ENCODE measurements around the gene TMIE. TPM values are rescaled to one million over a fixed set of nuclear protein-coding genes. Genes with fewer than 3 reads are reported as not detected.

Gene TMIE
- total RNA-seq, 4 donors from 2014 or later = 0.41 to 2.1 (median 1.6) TPM; not detected in 1

- no peak overlapping the region for H3K27ac ChIP-seq
- H3K9me3 ChIP-seq = no peaks in the 10 kb centered on the region
- no peak overlapping the region for H3K4me3 ChIP-seq
- intact Hi-C loops (cut with DNase I; ENCODE audit: low total_unique reads) = no loop called here
- H3K4me1 ChIP-seq = no peaks in the 10 kb centered on the region
- no peak for DNase-seq
- no peaks in the 10 kb centered on the region for H3K27me3 ChIP-seq
- TF ChIP-seq POLR2A (IDR thresholded peaks at IDR 0.05) (no peak), CTCF (IDR thresholded peaks at IDR 0.05) (no peak)
- no peaks in the 10 kb centered on the region for H3K36me3 ChIP-seq
These were observed 19.8 kb upstream of the TMIE start for GRCh38 chr3:46681387-46681786.

DNA sequence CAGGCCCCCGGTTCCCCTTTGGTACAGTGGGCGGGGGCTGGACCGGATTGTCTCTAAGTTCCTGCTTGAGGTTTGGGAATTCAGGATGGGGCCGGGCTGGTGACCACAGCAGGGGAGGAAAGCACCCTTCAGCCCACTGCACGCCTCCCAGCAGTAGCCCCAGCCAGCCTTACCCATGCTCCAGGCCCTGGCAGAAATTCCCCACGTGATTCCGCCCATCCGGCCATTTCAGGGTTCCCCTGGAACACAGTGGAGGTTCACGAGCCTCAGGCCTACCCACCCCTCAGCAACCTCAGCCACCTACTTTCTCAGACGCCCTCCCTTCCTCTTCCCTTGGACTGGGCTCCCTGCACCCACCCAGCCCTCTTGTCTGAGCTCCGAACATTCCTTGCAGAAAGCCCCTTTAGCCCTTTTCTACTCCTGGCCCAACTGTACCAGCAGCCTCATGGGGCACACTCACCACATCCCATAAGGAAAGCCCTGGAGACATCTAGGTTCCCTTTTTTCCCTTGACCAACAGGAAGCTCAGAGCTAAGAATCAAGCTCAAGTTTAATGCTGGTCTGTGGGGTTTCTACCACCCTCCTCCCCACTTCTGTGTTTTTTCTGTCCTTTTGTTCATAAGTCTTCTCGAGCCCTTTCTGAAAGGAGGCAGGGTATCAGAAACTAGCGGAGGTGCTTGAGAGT is 19.2 kb upstream of the TMIE start:
- intact Hi-C loops (cut with DNase I; ENCODE audit: low total_unique reads) = no loop called here
- DNase-seq = no peak
- no peaks in the 10 kb centered on the region for H3K27me3 ChIP-seq
- TF ChIP-seq POLR2A (IDR thresholded peaks at IDR 0.05) = no peak
- no peak for TF ChIP-seq CTCF (IDR thresholded peaks at IDR 0.05)
- no peak overlapping the region for H3K4me3 ChIP-seq
- no peak overlapping the region for H3K27ac ChIP-seq
- H3K4me1 ChIP-seq = no peaks in the 10 kb centered on the region
- no peaks in the 10 kb centered on the region for H3K36me3 ChIP-seq
- H3K9me3 ChIP-seq = no peaks in the 10 kb centered on the region

- no peak for DNase-seq
- H3K27ac ChIP-seq = no peak overlapping the region
- H3K36me3 ChIP-seq = no peaks in the 10 kb centered on the region
- no peaks in the 10 kb centered on the region for H3K4me1 ChIP-seq
- intact Hi-C loops (cut with DNase I; ENCODE audit: low total_unique reads) = no loop called here
- no peak for TF ChIP-seq POLR2A (IDR thresholded peaks at IDR 0.05)
- no peak for TF ChIP-seq CTCF (IDR thresholded peaks at IDR 0.05)
- no peaks in the 10 kb centered on the region for H3K9me3 ChIP-seq
- no peaks in the 10 kb centered on the region for H3K27me3 ChIP-seq
- H3K4me3 ChIP-seq = no peak overlapping the region
These were observed 18.2 kb upstream of the TMIE start for GRCh38 chr3:46682974-46683373.

DNA sequence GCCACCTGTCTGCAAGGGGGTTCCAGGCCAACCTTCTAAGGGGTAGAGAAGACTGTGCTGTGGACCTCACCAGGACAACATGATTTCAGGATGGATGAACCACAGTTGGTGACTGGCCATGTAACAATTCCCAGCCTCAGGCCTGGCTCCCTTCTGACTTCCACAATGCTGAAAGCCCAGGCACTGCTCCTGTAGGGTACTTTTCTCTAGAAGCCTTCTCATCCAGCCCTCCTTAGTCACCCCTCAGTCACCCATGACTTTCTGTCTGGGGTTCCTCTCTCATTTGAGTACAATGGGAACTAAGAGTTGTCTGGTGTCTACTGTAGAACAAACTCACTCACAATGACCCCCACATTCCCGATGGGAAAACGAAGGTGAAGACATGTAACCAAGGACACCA is 16.3 kb upstream of the TMIE start:
- DNase-seq = no peak
- Histone ChIP-seq H3K27me3 (no peaks in the 10 kb centered on the region), H3K36me3 (no peaks in the 10 kb centered on the region)

GRCh38 chr3:46685446-46685845 is 15.7 kb upstream of the TMIE start:
- intact Hi-C loops (cut with DNase I; ENCODE audit: low total_unique reads) = no loop called here

More for the DNA sequence above, 16.3 kb upstream of the TMIE start:
- H3K4me3 ChIP-seq = no peak overlapping the region
- TF ChIP-seq POLR2A (IDR thresholded peaks at IDR 0.05) (no peak), CTCF (IDR thresholded peaks at IDR 0.05) (no peak)
- H3K9me3 ChIP-seq = no peaks in the 10 kb centered on the region
- intact Hi-C loops (cut with DNase I; ENCODE audit: low total_unique reads) = no loop called here
- H3K27ac ChIP-seq = no peak overlapping the region
- H3K4me1 ChIP-seq = no peaks in the 10 kb centered on the region

More at GRCh38 chr3:46685446-46685845, 15.7 kb upstream of the TMIE start:
- H3K4me3 ChIP-seq = no peak overlapping the region
- no peaks in the 10 kb centered on the region for H3K4me1 ChIP-seq
- H3K9me3 ChIP-seq = no peaks in the 10 kb centered on the region
- H3K27me3 ChIP-seq = no peaks in the 10 kb centered on the region
- no peaks in the 10 kb centered on the region for H3K36me3 ChIP-seq
- no peak for DNase-seq
- TF ChIP-seq POLR2A (IDR thresholded peaks at IDR 0.05) (no peak), CTCF (IDR thresholded peaks at IDR 0.05) (no peak)
- H3K27ac ChIP-seq = no peak overlapping the region

Measured in uterus (tissue), 4 donors.